Measurements from ENCODE around the gene FAM237B. TPM values are rescaled to one million over a fixed set of nuclear protein-coding genes. Genes with fewer than 3 reads are reported as not detected.
"Not testable (repeated sequence)": the region's sequence is repeated elsewhere in the genome, so short reads cannot be mapped to it uniquely, and the experiment has no call there.

FAM237B gene
- total RNA-seq, result not detected
- not detected for polyA plus RNA-seq
- total RNA-seq, result not detected

GRCh38 chr7:90320801-90321494, at the start of gene FAM237B:
FAM237B (minus strand) TSS chr7:90321304; CDS start chr7:90319748, 1,556 bp downstream.
- Histone ChIP-seq H3K4me3 (ENCODE audit: low read length) (no peak within 1 kb of the TSS), H3K4me1 (ENCODE audit: control insufficient read depth in 2 of 2, insufficient read depth in 2 of 2, low read length in 2 of 2) (no peaks in the 10 kb centered on the region), H3K36me3 (ENCODE audit: control insufficient read depth in 2 of 3, insufficient read depth in 3 of 3, low read length in 3 of 3) (no peaks in the 10 kb centered on the region), H3K27me3 (ENCODE audit: control insufficient read depth in 2 of 2, insufficient read depth in 2 of 2, low read length in 2 of 2) (peaks cover 0 to 10% of the 10 kb centered on the region in 2 donors), H3K9me3 (ENCODE audit: control insufficient read depth in 2 of 3, low read length in 3 of 3) (no peaks in the 10 kb centered on the region), H3K27ac (ENCODE audit: low read depth, low read length) (no peak within 1 kb of the TSS)
- ChIA-PET POLR2A (no interaction called here), CTCF (no interaction called here)
- Mint-ChIP-seq H3K36me3 (peaks cover 0 to 4% (median 0%) of the 10 kb centered on the region in 5 donors), H3K27ac (no peak within 1 kb of the TSS), H3K9me3 (no peaks in the 10 kb centered on the region), H3K27me3 (peaks cover 56 to 69% (median 65%) of the 10 kb centered on the region in 5 donors), H3K4me3 (peak within 1 kb of the TSS in 9 of 10 donors; percentile 11 to 78 (median 48)), H3K4me1 (peaks cover 9 to 18% (median 15%) of the 10 kb centered on the region in 7 donors)
- ATAC-seq (no peak), DNase-seq (no peak)
- intact Hi-C loops (cut with micrococcal nuclease), result no loop called here

GRCh38 chr7:90351987-90352386, 30.9 kb upstream of the FAM237B start:
- peaks cover 21 to 65% (median 58%) of the 10 kb centered on the region in 7 donors for H3K4me1 Mint-ChIP-seq
- H3K27me3 ChIP-seq (ENCODE audit: control insufficient read depth in 2 of 2, insufficient read depth in 2 of 2, low read length in 2 of 2), result no peaks in the 10 kb centered on the region

GRCh38 chr7:90350032-90350431, 28.9 kb upstream of the FAM237B start:
- H3K9me3 Mint-ChIP-seq; H3K27me3 ChIP-seq (ENCODE audit: control insufficient read depth in 2 of 2, insufficient read depth in 2 of 2, low read length in 2 of 2); H3K27ac ChIP-seq (ENCODE audit: low read depth, low read length); ATAC-seq; DNase-seq; H3K4me3 ChIP-seq (ENCODE audit: low read length); H3K27me3 Mint-ChIP-seq; H3K9me3 ChIP-seq (ENCODE audit: control insufficient read depth in 2 of 3, low read length in 3 of 3); CTCF ChIA-PET; intact Hi-C loops (cut with micrococcal nuclease): not testable (repeated sequence)
- Histone ChIP-seq H3K36me3 (ENCODE audit: control insufficient read depth in 2 of 3, insufficient read depth in 3 of 3, low read length in 3 of 3) (peaks cover 3 to 18% (median 9%) of the 10 kb centered on the region in 3 experiments), H3K4me1 (ENCODE audit: control insufficient read depth in 2 of 2, insufficient read depth in 2 of 2, low read length in 2 of 2) (peaks cover 13 to 25% of the 10 kb centered on the region in 2 donors)
- POLR2A ChIA-PET, result interaction anchor here (1.3 kb wide), 1 partner anchor 14 kb away, joined by 5 read pairs; no protein-coding TSS in a partner anchor
- peaks cover 19 to 50% (median 37%) of the 10 kb centered on the region in 5 donors for H3K36me3 Mint-ChIP-seq
- peak overlapping the region in 1 of 10 donors; percentile 99 for H3K4me3 Mint-ChIP-seq
- H3K27ac Mint-ChIP-seq, result peak overlapping the region in 2 of 9 donors; percentile 28 to 69
- H3K4me1 Mint-ChIP-seq, result peaks cover 28 to 84% (median 69%) of the 10 kb centered on the region in 7 donors

More at GRCh38 chr7:90351987-90352386, 30.9 kb upstream of the FAM237B start:
- H3K27me3 Mint-ChIP-seq, result no peaks in the 10 kb centered on the region
- no peaks in the 10 kb centered on the region for H3K9me3 ChIP-seq (ENCODE audit: control insufficient read depth in 2 of 3, low read length in 3 of 3)
- peaks cover 31 to 68% (median 52%) of the 10 kb centered on the region in 5 donors for H3K36me3 Mint-ChIP-seq
- peak overlapping the region in 6 of 9 donors; percentile 1 to 60 (median 24) for H3K27ac Mint-ChIP-seq
- peaks cover 7 to 18% of the 10 kb centered on the region in 2 donors for H3K4me1 ChIP-seq (ENCODE audit: control insufficient read depth in 2 of 2, insufficient read depth in 2 of 2, low read length in 2 of 2)
- DNase-seq, result no peak
- peaks cover 8 to 36% (median 9%) of the 10 kb centered on the region in 3 experiments for H3K36me3 ChIP-seq (ENCODE audit: control insufficient read depth in 2 of 3, insufficient read depth in 3 of 3, low read length in 3 of 3)
- H3K9me3 Mint-ChIP-seq, result peaks cover 0 to 12% (median 5%) of the 10 kb centered on the region in 11 donors
- H3K27ac ChIP-seq (ENCODE audit: low read depth, low read length), result no peak overlapping the region
- ATAC-seq, result no peak
- no peak overlapping the region for H3K4me3 ChIP-seq (ENCODE audit: low read length)
- ChIA-PET CTCF (no interaction called here), POLR2A (no interaction called here)
- intact Hi-C loops (cut with micrococcal nuclease), result no loop called here
- H3K4me3 Mint-ChIP-seq, result peak overlapping the region in 3 of 10 donors; percentile 12 to 36 (median 32)

GRCh38 chr7:90349305-90349704, 28.2 kb upstream of the FAM237B start:
- H3K27me3 ChIP-seq (ENCODE audit: control insufficient read depth in 2 of 2, insufficient read depth in 2 of 2, low read length in 2 of 2), result no peaks in the 10 kb centered on the region
- H3K9me3 ChIP-seq (ENCODE audit: control insufficient read depth in 2 of 3, low read length in 3 of 3), result no peaks in the 10 kb centered on the region
- ChIA-PET POLR2A (interaction anchor here (1.3 kb wide), 1 partner anchor 15 kb away, joined by 5 read pairs; no protein-coding TSS in a partner anchor), CTCF (no interaction called here)
- H3K36me3 ChIP-seq (ENCODE audit: control insufficient read depth in 2 of 3, insufficient read depth in 3 of 3, low read length in 3 of 3), result peaks cover 3 to 15% (median 8%) of the 10 kb centered on the region in 3 experiments
- peaks cover 19 to 47% (median 35%) of the 10 kb centered on the region in 5 donors for H3K36me3 Mint-ChIP-seq
- DNase-seq, result no peak
- H3K27ac ChIP-seq (ENCODE audit: low read depth, low read length), result no peak overlapping the region
- H3K27me3 Mint-ChIP-seq, result peaks cover 0 to 2% (median 0%) of the 10 kb centered on the region in 5 donors
- H3K27ac Mint-ChIP-seq, result peak overlapping the region in 4 of 9 donors; percentile 16 to 100 (median 52)
- H3K4me1 ChIP-seq (ENCODE audit: control insufficient read depth in 2 of 2, insufficient read depth in 2 of 2, low read length in 2 of 2), result peaks cover 13 to 26% of the 10 kb centered on the region in 2 donors
- peaks cover 0 to 5% (median 0%) of the 10 kb centered on the region in 11 donors for H3K9me3 Mint-ChIP-seq
- H3K4me3 Mint-ChIP-seq, result peak overlapping the region in 3 of 10 donors; percentile 21 to 99 (median 54)
- H3K4me3 ChIP-seq (ENCODE audit: low read length), result no peak overlapping the region
- ATAC-seq, result no peak
- H3K4me1 Mint-ChIP-seq, result peaks cover 28 to 85% (median 72%) of the 10 kb centered on the region in 7 donors
- intact Hi-C loops (cut with micrococcal nuclease), result loop anchor here (5.0 to 10.0 kb wide), 3 partner anchors 745 to 1898 kb away; partner anchors contain the start of genes AKAP9 (in 2 of the 2), ANKIB1 (in 1 of the 2) and KRIT1 (in 1 of the 2)

- intact Hi-C loops (cut with micrococcal nuclease), result loop anchor here (2.0 to 10.0 kb wide), 5 partner anchors 193 to 1900 kb away; partner anchors contain the start of genes AKAP9 (in 2 of the 2), ANKIB1 (in 1 of the 2), KRIT1 (in 1 of the 2) and MTERF1 (in 1 of the 2)
- DNase-seq (no peak), ATAC-seq (no peak)
- H3K4me3 ChIP-seq (ENCODE audit: low read length), result peak overlapping the region; percentile 83
- H3K27me3 ChIP-seq (ENCODE audit: control insufficient read depth in 2 of 2, insufficient read depth in 2 of 2, low read length in 2 of 2), result no peaks in the 10 kb centered on the region
- Mint-ChIP-seq H3K27me3 (peaks cover 0 to 2% (median 0%) of the 10 kb centered on the region in 5 donors), H3K36me3 (peaks cover 15 to 37% (median 29%) of the 10 kb centered on the region in 5 donors), H3K9me3 (peaks cover 0 to 5% (median 0%) of the 10 kb centered on the region in 11 donors), H3K27ac (peak overlapping the region; percentile 96 to 100 (median 99)), H3K4me1 (peaks cover 28 to 77% (median 64%) of the 10 kb centered on the region in 7 donors), H3K4me3 (peak overlapping the region; percentile 93 to 99 (median 98))
- CTCF ChIA-PET, result interaction anchor here (0.7 kb wide), 1 partner anchor 38 kb away, joined by 4 read pairs; no protein-coding TSS in a partner anchor
- H3K9me3 ChIP-seq (ENCODE audit: control insufficient read depth in 2 of 3, low read length in 3 of 3), result no peaks in the 10 kb centered on the region
- H3K36me3 ChIP-seq (ENCODE audit: control insufficient read depth in 2 of 3, insufficient read depth in 3 of 3, low read length in 3 of 3), result peaks cover 0 to 4% (median 0%) of the 10 kb centered on the region in 3 experiments
- H3K4me1 ChIP-seq (ENCODE audit: control insufficient read depth in 2 of 2, insufficient read depth in 2 of 2, low read length in 2 of 2), result peaks cover 13 to 26% of the 10 kb centered on the region in 2 donors
- H3K27ac ChIP-seq (ENCODE audit: low read depth, low read length), result peak overlapping the region; percentile 95
- POLR2A ChIA-PET, result interaction anchor here (0.6 kb wide), 1 partner anchor 705 kb away, joined by 3 read pairs; no protein-coding TSS in a partner anchor
Measured at GRCh38 chr7:90347759-90348158, 26.7 kb upstream of the FAM237B start.
